Measurements from ENCODE around the gene TTC34.

The TTC34 gene

GRCh38 chr1:2808831-2809605, 7.5 kb upstream of the TTC34 start:
- H3K4me1 ChIP-seq (ENCODE audit: insufficient read depth, low read length): no peaks in the 10 kb centered on the region
- 91% methylated on average over 34 of the region's 34 CpGs for WGBS

GRCh38 chr1:2808386-2808705, 6.9 kb upstream of the TTC34 start:
- Histone ChIP-seq H3K27me3 (ENCODE audit: insufficient read depth, low read length) (no peaks in the 10 kb centered on the region), H3K9ac (ENCODE audit: low read depth, low read length) (no peak overlapping the region), H3K27ac (ENCODE audit: low read depth, low read length) (no peak overlapping the region), H3K36me3 (ENCODE audit: insufficient read depth, low read length) (no peaks in the 10 kb centered on the region), H3K9me3 (ENCODE audit: insufficient read depth, low read depth, low read length) (peaks cover 78% of the 10 kb centered on the region), H3K4me3 (ENCODE audit: low read length) (no peak overlapping the region), H3K4me1 (ENCODE audit: insufficient read depth, low read length) (no peaks in the 10 kb centered on the region)
- WGBS: 89% methylated on average over 10 of the region's 10 CpGs

More at GRCh38 chr1:2808831-2809605, 7.5 kb upstream of the TTC34 start:
- peaks cover 78% of the 10 kb centered on the region for H3K9me3 ChIP-seq (ENCODE audit: insufficient read depth, low read depth, low read length)
- H3K27ac ChIP-seq (ENCODE audit: low read depth, low read length): no peak overlapping the region
- H3K9ac ChIP-seq (ENCODE audit: low read depth, low read length): no peak overlapping the region
- no peaks in the 10 kb centered on the region for H3K36me3 ChIP-seq (ENCODE audit: insufficient read depth, low read length)
- no peaks in the 10 kb centered on the region for H3K27me3 ChIP-seq (ENCODE audit: insufficient read depth, low read length)
- no peak overlapping the region for H3K4me3 ChIP-seq (ENCODE audit: low read length)

- 90% methylated on average over 29 of the region's 30 CpGs for WGBS
- no peaks in the 10 kb centered on the region for H3K36me3 ChIP-seq (ENCODE audit: insufficient read depth, low read length)
- H3K4me1 ChIP-seq (ENCODE audit: insufficient read depth, low read length): no peaks in the 10 kb centered on the region
- H3K4me3 ChIP-seq (ENCODE audit: low read length): no peak overlapping the region
- H3K9ac ChIP-seq (ENCODE audit: low read depth, low read length): no peak overlapping the region
- H3K27ac ChIP-seq (ENCODE audit: low read depth, low read length): no peak overlapping the region
- no peaks in the 10 kb centered on the region for H3K27me3 ChIP-seq (ENCODE audit: insufficient read depth, low read length)
- H3K9me3 ChIP-seq (ENCODE audit: insufficient read depth, low read depth, low read length): peaks cover 77% of the 10 kb centered on the region
Measured at GRCh38 chr1:2807678-2808385, 6.3 kb upstream of the TTC34 start.

GRCh38 chr1:2807036-2807435, 5.5 kb upstream of the TTC34 start:
- no peak overlapping the region for H3K9ac ChIP-seq (ENCODE audit: low read depth, low read length)
- WGBS: 92% methylated on average over 8 of the region's 8 CpGs
- H3K36me3 ChIP-seq (ENCODE audit: insufficient read depth, low read length): no peaks in the 10 kb centered on the region
- H3K4me1 ChIP-seq (ENCODE audit: insufficient read depth, low read length): no peaks in the 10 kb centered on the region
- H3K4me3 ChIP-seq (ENCODE audit: low read length): no peak overlapping the region
- H3K27me3 ChIP-seq (ENCODE audit: insufficient read depth, low read length): no peaks in the 10 kb centered on the region
- peaks cover 76% of the 10 kb centered on the region for H3K9me3 ChIP-seq (ENCODE audit: insufficient read depth, low read depth, low read length)
- H3K27ac ChIP-seq (ENCODE audit: low read depth, low read length): no peak overlapping the region

- H3K9ac ChIP-seq (ENCODE audit: low read depth, low read length): no peak overlapping the region
- H3K36me3 ChIP-seq (ENCODE audit: insufficient read depth, low read length): no peaks in the 10 kb centered on the region
- H3K27me3 ChIP-seq (ENCODE audit: insufficient read depth, low read length): no peaks in the 10 kb centered on the region
- H3K9me3 ChIP-seq (ENCODE audit: insufficient read depth, low read depth, low read length): peaks cover 78% of the 10 kb centered on the region
- 81% methylated on average over 15 of the region's 15 CpGs for WGBS
- H3K4me1 ChIP-seq (ENCODE audit: insufficient read depth, low read length): no peaks in the 10 kb centered on the region
- no peak overlapping the region for H3K27ac ChIP-seq (ENCODE audit: low read depth, low read length)
- H3K4me3 ChIP-seq (ENCODE audit: low read length): no peak overlapping the region
Measured at GRCh38 chr1:2806591-2806990, 5.1 kb upstream of the TTC34 start.

GRCh38 chr1:2805801-2806430, 4.4 kb upstream of the TTC34 start:
- 86% methylated on average over 25 of the region's 25 CpGs for WGBS
- Histone ChIP-seq H3K27me3 (ENCODE audit: insufficient read depth, low read length) (no peaks in the 10 kb centered on the region), H3K27ac (ENCODE audit: low read depth, low read length) (no peak overlapping the region), H3K36me3 (ENCODE audit: insufficient read depth, low read length) (no peaks in the 10 kb centered on the region), H3K4me3 (ENCODE audit: low read length) (no peak overlapping the region), H3K9me3 (ENCODE audit: insufficient read depth, low read depth, low read length) (peaks cover 81% of the 10 kb centered on the region), H3K9ac (ENCODE audit: low read depth, low read length) (no peak overlapping the region), H3K4me1 (ENCODE audit: insufficient read depth, low read length) (no peaks in the 10 kb centered on the region)

- Histone ChIP-seq H3K36me3 (ENCODE audit: insufficient read depth, low read length) (no peaks in the 10 kb centered on the region), H3K9me3 (ENCODE audit: insufficient read depth, low read depth, low read length) (peaks cover 70% of the 10 kb centered on the region), H3K4me1 (ENCODE audit: insufficient read depth, low read length) (no peaks in the 10 kb centered on the region), H3K27ac (ENCODE audit: low read depth, low read length) (no peak overlapping the region), H3K4me3 (ENCODE audit: low read length) (no peak overlapping the region), H3K9ac (ENCODE audit: low read depth, low read length) (no peak overlapping the region), H3K27me3 (ENCODE audit: insufficient read depth, low read length) (no peaks in the 10 kb centered on the region)
- WGBS: 92% methylated on average over 19 of the region's 19 CpGs
Measured at GRCh38 chr1:2804628-2805351, 3.3 kb upstream of the TTC34 start.

GRCh38 chr1:2803931-2804627, 2.6 kb upstream of the TTC34 start:
- H3K9me3 ChIP-seq (ENCODE audit: insufficient read depth, low read depth, low read length): peaks cover 67% of the 10 kb centered on the region; the same call in 1 of the 2 replicates
- 81% methylated on average over 19 of the region's 19 CpGs for WGBS
- H3K4me1 ChIP-seq (ENCODE audit: insufficient read depth, low read length): no peaks in the 10 kb centered on the region
- H3K27me3 ChIP-seq (ENCODE audit: insufficient read depth, low read length): no peaks in the 10 kb centered on the region
- H3K9ac ChIP-seq (ENCODE audit: low read depth, low read length): no peak overlapping the region
- H3K4me3 ChIP-seq (ENCODE audit: low read length): no peak overlapping the region
- H3K27ac ChIP-seq (ENCODE audit: low read depth, low read length): no peak overlapping the region
- H3K36me3 ChIP-seq (ENCODE audit: insufficient read depth, low read length): no peaks in the 10 kb centered on the region

- peaks cover 62% of the 10 kb centered on the region; the same call in 1 of the 2 replicates for H3K9me3 ChIP-seq (ENCODE audit: insufficient read depth, low read depth, low read length)
- H3K9ac ChIP-seq (ENCODE audit: low read depth, low read length): no peak overlapping the region
- H3K27me3 ChIP-seq (ENCODE audit: insufficient read depth, low read length): no peaks in the 10 kb centered on the region
- no peaks in the 10 kb centered on the region for H3K4me1 ChIP-seq (ENCODE audit: insufficient read depth, low read length)
- H3K36me3 ChIP-seq (ENCODE audit: insufficient read depth, low read length): no peaks in the 10 kb centered on the region
- 90% methylated on average over 37 of the region's 37 CpGs for WGBS
- no peak overlapping the region for H3K4me3 ChIP-seq (ENCODE audit: low read length)
- no peak overlapping the region for H3K27ac ChIP-seq (ENCODE audit: low read depth, low read length)
Measured at GRCh38 chr1:2803086-2803930, 1.8 kb upstream of the TTC34 start.

GRCh38 chr1:2802421-2802961, 998 bp upstream of the TTC34 start:
- WGBS: 87% methylated on average over 10 of the region's 10 CpGs
- Histone ChIP-seq H3K4me3 (ENCODE audit: low read length) (no peak overlapping the region), H3K9ac (ENCODE audit: low read depth, low read length) (no peak overlapping the region), H3K27ac (ENCODE audit: low read depth, low read length) (no peak overlapping the region), H3K9me3 (ENCODE audit: insufficient read depth, low read depth, low read length) (peaks cover 56% of the 10 kb centered on the region; the same call in 1 of the 2 replicates), H3K27me3 (ENCODE audit: insufficient read depth, low read length) (no peaks in the 10 kb centered on the region), H3K4me1 (ENCODE audit: insufficient read depth, low read length) (no peaks in the 10 kb centered on the region), H3K36me3 (ENCODE audit: insufficient read depth, low read length) (no peaks in the 10 kb centered on the region)

Data from HUES64 (cell line).